NCI-H2227 (cell line): ENCODE data around the gene CLDN34.
A peak's percentile ranks its signal among the peaks of the same experiment; 100 is the strongest.

Experiments used
- DNase-seq: peaks from one replicate; lab custom pipeline; 2025; ENCODE audit not compliant: unreplicated experiment; lab: John Stamatoyannopoulos, UW

CLDN34 gene

GRCh38 chrX:10015723-10016518 lies 48.8 kb downstream of the CLDN34 start:
- DNase-seq, result peak; percentile 39

- no peak for DNase-seq
Observed at GRCh38 chrX:10016519-10017132, 49.5 kb downstream of the CLDN34 start.

- DNase-seq, result peak; percentile 32
Observed at GRCh38 chrX:10017872-10018271, 50.7 kb downstream of the CLDN34 start.
